HL-60 (cell line): ENCODE measurements around the gene RTF2.

Experiments used
- DNase-seq, 2 experiments: peaks; one replicate each; pipeline ENCODE4 v3.0.0-alpha.2; 2010 to 2020; ENCODE audit warnings: low read depth in 1 of 2, low spot score in 1 of 2
- H3K27ac ChIP-seq: fragments of 250-450 bp; sonication (Bioruptor Pico); replicated peaks from 2 replicates; pipeline ENCODE4 v1.5.1; 2020; ENCODE audit warnings: mild to moderate bottlenecking, moderate library complexity
- H3K27me3 ChIP-seq: fragments of 250-450 bp; sonication (Bioruptor Pico); 2 replicates; pipeline ENCODE4 v1.5.1; 2021; ENCODE audit warnings: mild to moderate bottlenecking, moderate library complexity; ENCODE audit not compliant: insufficient read depth, poor library complexity, severe bottlenecking
- H3K4me3 ChIP-seq: replicated peaks from 2 replicates; pipeline ENCODE4 v1.5.1; 2011; ENCODE audit warnings: mild to moderate bottlenecking, control low read depth, low read length; ENCODE audit not compliant: insufficient read depth
- GABPA ChIP-seq: IDR thresholded peaks from 2 replicates; pipeline ENCODE4 v1.6.1; 2012; ENCODE audit warnings: low read depth
- POLR2AphosphoS5 ChIP-seq: IDR thresholded peaks from 2 replicates; pipeline ENCODE4 v1.6.1; 2012; ENCODE audit warnings: low read depth
- SPI1 ChIP-seq: IDR thresholded peaks from 2 replicates; pipeline ENCODE4 v1.6.1; 2012; ENCODE audit warnings: low read depth, mild to moderate bottlenecking, borderline replicate concordance
- TF ChIP-seq, protein P1 (sequence below): IDR thresholded peaks from one replicate; pipeline ENCODE4 v1.5.1; 2011; ENCODE audit warnings: low read length, control low read depth, inconsistent platforms; ENCODE audit not compliant: insufficient read depth
- TF ChIP-seq, protein P2 (sequence below): IDR thresholded peaks from 2 replicates; pipeline ENCODE4 v1.6.1; 2012; ENCODE audit warnings: low read depth; ENCODE audit not compliant: insufficient replicate concordance

The RTF2 gene

DNA sequence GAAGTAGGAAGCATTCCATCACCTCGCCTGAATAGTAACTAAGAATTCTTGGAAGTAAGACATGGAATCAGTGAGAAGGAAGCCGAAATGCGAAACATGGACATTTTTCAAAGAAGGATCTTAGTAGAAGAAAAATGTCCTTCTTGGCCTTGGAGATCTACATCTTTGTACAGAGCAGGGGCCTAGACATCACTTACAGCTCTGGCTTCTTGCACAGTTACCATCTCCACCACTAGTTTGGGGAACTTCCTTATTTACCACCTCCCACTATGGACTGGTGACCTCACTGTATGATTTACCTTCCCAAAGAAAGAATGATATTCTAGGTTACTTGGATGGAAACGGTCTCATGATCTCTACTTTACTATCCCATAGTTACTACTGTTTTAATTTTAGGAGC, 40.6 kb upstream of the RTF2 start:
- H3K27me3 ChIP-seq, result no peaks in the 10 kb centered on the region
- peak in 1 of 2 experiments; percentile 56 for DNase-seq
- TF ChIP-seq POLR2AphosphoS5 (no peak), GABPA (no peak), SPI1 (peak; percentile 21; the same call in 1 of the 2 replicates)
- TF ChIP-seq, protein P1, sequence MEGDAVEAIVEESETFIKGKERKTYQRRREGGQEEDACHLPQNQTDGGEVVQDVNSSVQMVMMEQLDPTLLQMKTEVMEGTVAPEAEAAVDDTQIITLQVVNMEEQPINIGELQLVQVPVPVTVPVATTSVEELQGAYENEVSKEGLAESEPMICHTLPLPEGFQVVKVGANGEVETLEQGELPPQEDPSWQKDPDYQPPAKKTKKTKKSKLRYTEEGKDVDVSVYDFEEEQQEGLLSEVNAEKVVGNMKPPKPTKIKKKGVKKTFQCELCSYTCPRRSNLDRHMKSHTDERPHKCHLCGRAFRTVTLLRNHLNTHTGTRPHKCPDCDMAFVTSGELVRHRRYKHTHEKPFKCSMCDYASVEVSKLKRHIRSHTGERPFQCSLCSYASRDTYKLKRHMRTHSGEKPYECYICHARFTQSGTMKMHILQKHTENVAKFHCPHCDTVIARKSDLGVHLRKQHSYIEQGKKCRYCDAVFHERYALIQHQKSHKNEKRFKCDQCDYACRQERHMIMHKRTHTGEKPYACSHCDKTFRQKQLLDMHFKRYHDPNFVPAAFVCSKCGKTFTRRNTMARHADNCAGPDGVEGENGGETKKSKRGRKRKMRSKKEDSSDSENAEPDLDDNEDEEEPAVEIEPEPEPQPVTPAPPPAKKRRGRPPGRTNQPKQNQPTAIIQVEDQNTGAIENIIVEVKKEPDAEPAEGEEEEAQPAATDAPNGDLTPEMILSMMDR, result no peak
- TF ChIP-seq, protein P2, sequence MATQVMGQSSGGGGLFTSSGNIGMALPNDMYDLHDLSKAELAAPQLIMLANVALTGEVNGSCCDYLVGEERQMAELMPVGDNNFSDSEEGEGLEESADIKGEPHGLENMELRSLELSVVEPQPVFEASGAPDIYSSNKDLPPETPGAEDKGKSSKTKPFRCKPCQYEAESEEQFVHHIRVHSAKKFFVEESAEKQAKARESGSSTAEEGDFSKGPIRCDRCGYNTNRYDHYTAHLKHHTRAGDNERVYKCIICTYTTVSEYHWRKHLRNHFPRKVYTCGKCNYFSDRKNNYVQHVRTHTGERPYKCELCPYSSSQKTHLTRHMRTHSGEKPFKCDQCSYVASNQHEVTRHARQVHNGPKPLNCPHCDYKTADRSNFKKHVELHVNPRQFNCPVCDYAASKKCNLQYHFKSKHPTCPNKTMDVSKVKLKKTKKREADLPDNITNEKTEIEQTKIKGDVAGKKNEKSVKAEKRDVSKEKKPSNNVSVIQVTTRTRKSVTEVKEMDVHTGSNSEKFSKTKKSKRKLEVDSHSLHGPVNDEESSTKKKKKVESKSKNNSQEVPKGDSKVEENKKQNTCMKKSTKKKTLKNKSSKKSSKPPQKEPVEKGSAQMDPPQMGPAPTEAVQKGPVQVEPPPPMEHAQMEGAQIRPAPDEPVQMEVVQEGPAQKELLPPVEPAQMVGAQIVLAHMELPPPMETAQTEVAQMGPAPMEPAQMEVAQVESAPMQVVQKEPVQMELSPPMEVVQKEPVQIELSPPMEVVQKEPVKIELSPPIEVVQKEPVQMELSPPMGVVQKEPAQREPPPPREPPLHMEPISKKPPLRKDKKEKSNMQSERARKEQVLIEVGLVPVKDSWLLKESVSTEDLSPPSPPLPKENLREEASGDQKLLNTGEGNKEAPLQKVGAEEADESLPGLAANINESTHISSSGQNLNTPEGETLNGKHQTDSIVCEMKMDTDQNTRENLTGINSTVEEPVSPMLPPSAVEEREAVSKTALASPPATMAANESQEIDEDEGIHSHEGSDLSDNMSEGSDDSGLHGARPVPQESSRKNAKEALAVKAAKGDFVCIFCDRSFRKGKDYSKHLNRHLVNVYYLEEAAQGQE, result no peak
- H3K4me3 ChIP-seq, result no peak overlapping the region
- H3K27ac ChIP-seq, result peak overlapping the region; percentile 69

DNA sequence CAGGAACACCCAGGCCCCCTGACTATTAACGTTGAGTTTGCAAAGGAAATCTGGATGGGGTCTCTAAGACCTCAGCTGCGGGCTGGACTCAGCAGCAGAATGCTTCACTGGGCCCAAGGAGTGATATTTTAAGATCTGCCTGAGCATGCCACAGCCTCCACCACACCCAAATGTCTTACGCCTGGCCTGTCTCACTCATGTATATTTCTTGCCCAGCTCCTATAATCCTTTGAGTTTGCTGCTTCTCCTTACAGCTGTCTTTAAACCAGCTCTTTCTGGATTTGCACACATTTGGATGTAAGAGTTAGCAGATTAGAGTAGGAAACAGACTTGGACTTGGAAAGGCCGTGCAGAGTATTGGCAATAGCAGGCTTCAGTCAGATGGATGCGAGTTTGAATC, 40.0 kb upstream of the RTF2 start:
- no peak for DNase-seq
- Histone ChIP-seq H3K4me3 (no peak overlapping the region), H3K27me3 (no peaks in the 10 kb centered on the region), H3K27ac (peak overlapping the region; percentile 69)
- TF ChIP-seq GABPA, result no peak

GRCh38 chr20:56428881-56429280, 39.5 kb upstream of the RTF2 start:
- Histone ChIP-seq H3K4me3 (no peak overlapping the region; the same call in 1 of the 2 replicates), H3K27me3 (no peaks in the 10 kb centered on the region), H3K27ac (peak overlapping the region; percentile 69)
- DNase-seq, result peak in 1 of 2 experiments; percentile 54
- TF ChIP-seq POLR2AphosphoS5, result no peak
- TF ChIP-seq, protein P2, result no peak
- no peak for TF ChIP-seq GABPA

DNA sequence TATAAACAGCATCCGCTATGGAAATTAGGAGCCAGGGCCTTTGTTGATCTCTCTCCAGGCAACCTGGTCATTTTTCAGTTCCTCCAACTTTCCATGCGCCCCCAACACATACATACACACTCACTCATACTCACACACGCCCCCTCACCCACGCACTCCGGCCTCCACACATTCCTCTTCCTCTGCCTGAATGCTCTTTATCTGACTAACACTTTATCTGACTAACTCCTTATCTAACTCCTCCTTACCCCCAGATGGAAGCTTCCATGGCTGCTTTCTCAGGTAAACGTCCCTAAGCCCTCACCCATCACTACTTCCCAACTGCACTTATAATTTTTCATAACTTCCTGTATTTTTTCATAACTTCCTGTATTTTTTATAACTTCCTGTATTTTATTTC, 38.9 kb upstream of the RTF2 start:
- Histone ChIP-seq H3K27ac (peak overlapping the region; percentile 69), H3K4me3 (peak overlapping the region; percentile 22), H3K27me3 (no peaks in the 10 kb centered on the region)
- TF ChIP-seq, protein P1, result no peak
- peak; percentile 16; the same call in 1 of the 2 replicates for TF ChIP-seq SPI1
- DNase-seq, result no peak

- Histone ChIP-seq H3K4me3 (no peak overlapping the region), H3K27me3 (no peaks in the 10 kb centered on the region), H3K27ac (peak overlapping the region; percentile 69)
- no peak for DNase-seq
- TF ChIP-seq, protein P2, result no peak
- no peak for TF ChIP-seq GABPA
- TF ChIP-seq, protein P1, result no peak
- TF ChIP-seq POLR2AphosphoS5, result no peak
- no peak for TF ChIP-seq SPI1
Observed at GRCh38 chr20:56429941-56430340, 38.5 kb upstream of the RTF2 start.
